Peyer's patch (tissue), 4 donors: Measurements from ENCODE around the gene TMEM45A. TPM values are rescaled to one million over a fixed set of nuclear protein-coding genes. Genes with fewer than 3 reads are reported as not detected.
"Not testable (repeated sequence)": the region's sequence is repeated elsewhere in the genome, so short reads cannot be mapped to it uniquely, and the experiment has no call there.

ENCODE experiments used
- DNase-seq, 3 donors: peaks; one replicate each; pipeline ENCODE4 v3.0.0-alpha.2; 2017 to 2019
- H3K27ac ChIP-seq, 4 donors: fragments of 200-600 bp; sonication (generic); one replicate each; pipeline ENCODE4 v1.5.1; 2016 to 2019
- H3K27me3 ChIP-seq, 2 donors: fragments of 200-600 bp; sonication (generic); one replicate each; pipeline ENCODE4 v1.5.1; 2019
- H3K36me3 ChIP-seq, 3 donors: fragments of 200-600 bp; sonication (generic); one replicate each; pipeline ENCODE4 v1.5.1; 2016 to 2019
- H3K4me1 ChIP-seq, 4 donors: fragments of 200-600 bp; sonication (generic); one replicate each; pipeline ENCODE4 v1.5.1; 2016 to 2019
- H3K4me3 ChIP-seq, 4 donors: fragments of 200-600 bp; sonication (generic); 1 replicate in 3 of 4; 2 replicates in 1 of 4; pipeline ENCODE4 v1.5.1; 2016 to 2019; ENCODE audit warnings: mild to moderate bottlenecking in 1 of 4
- H3K9me3 ChIP-seq, 4 donors: fragments of 200-600 bp; sonication (generic); one replicate each; pipeline ENCODE4 v1.5.1; 2016 to 2019; ENCODE audit warnings: mild to moderate bottlenecking in 1 of 4
- CTCF ChIP-seq, 6 experiments: fragments of 450-650 bp in 4 of 6; fragments of 200-600 bp in 2 of 6; sonication (generic) in 1 of 6; IDR thresholded peaks; one replicate each; pipeline ENCODE4 v1.5.1; 2017 to 2019; ENCODE audit warnings: antibody characterized with exemption in 6 of 6, mild to moderate bottlenecking in 3 of 6, moderate library complexity in 1 of 6
- POLR2A ChIP-seq, 2 donors: fragments of 450-650 bp; IDR thresholded peaks; one replicate each; pipeline ENCODE4 v1.5.1; 2017; ENCODE audit warnings: antibody characterized with exemption in 2 of 2, mild to moderate bottlenecking in 2 of 2, moderate library complexity in 2 of 2
- total RNA-seq, 4 donors: library from RNA; depleted of rRNA; stranded (reverse); fragments of >200 nt; gene quantifications; one replicate each; pipeline ENCODE4 v1.1.0, GENCODE V29; 2016

Gene TMEM45A
- 1 to 10 TPM in 2 of 4 donors, under 1 TPM in 1, not detected in 1; 0.66 to 5.3 (median 4.7) TPM for total RNA-seq

- Histone ChIP-seq H3K4me3 (peak within 1 kb of the TSS; percentile 44 to 60 (median 52)), H3K9me3 (no peaks in the 10 kb centered on the region), H3K4me1 (no peaks in the 10 kb centered on the region), H3K36me3 (no peaks in the 10 kb centered on the region), H3K27me3 (no peaks in the 10 kb centered on the region), H3K27ac (peak within 1 kb of the TSS; percentile 38 to 76 (median 57))
- peak; percentile 86 to 97 (median 96) for DNase-seq
- TF ChIP-seq CTCF (IDR thresholded peaks at IDR 0.05) = peak in 1 of 6 experiments; percentile 34
- peak; percentile 17 to 37 for TF ChIP-seq POLR2A (IDR thresholded peaks at IDR 0.05)
These were observed at the start of gene TMEM45A for GRCh38 chr3:100492059-100493006. TSS of gene TMEM45A (plus strand) at chr3:100492619. CDS start at chr3:100555212, 62,593 bp downstream.

GRCh38 chr3:100443690-100444089 lies 48.7 kb upstream of the TMEM45A start:
- DNase-seq = no peak
- H3K4me1 ChIP-seq = no peaks in the 10 kb centered on the region
- H3K36me3 ChIP-seq = no peaks in the 10 kb centered on the region
- H3K4me3 ChIP-seq = no peak overlapping the region
- H3K9me3 ChIP-seq = no peaks in the 10 kb centered on the region
- H3K27me3 ChIP-seq = no peaks in the 10 kb centered on the region
- no peak overlapping the region for H3K27ac ChIP-seq
- no peak for TF ChIP-seq CTCF (IDR thresholded peaks at IDR 0.05)

- H3K27me3 ChIP-seq, H3K9me3 ChIP-seq, H3K4me3 ChIP-seq, H3K4me1 ChIP-seq, DNase-seq, H3K27ac ChIP-seq, H3K36me3 ChIP-seq: not testable (repeated sequence)
These were observed 45.4 kb upstream of the TMEM45A start for GRCh38 chr3:100447067-100447466.

GRCh38 chr3:100448079-100448478 lies 44.3 kb upstream of the TMEM45A start:
- H3K27me3 ChIP-seq = no peaks in the 10 kb centered on the region

GRCh38 chr3:100449214-100449613 lies 43.2 kb upstream of the TMEM45A start:
- Histone ChIP-seq H3K9me3 (no peaks in the 10 kb centered on the region), H3K4me1 (no peaks in the 10 kb centered on the region), H3K27me3 (no peaks in the 10 kb centered on the region), H3K36me3 (no peaks in the 10 kb centered on the region), H3K4me3 (no peak overlapping the region), H3K27ac (no peak overlapping the region)
- no peak for DNase-seq
- TF ChIP-seq CTCF (IDR thresholded peaks at IDR 0.05) (no peak), POLR2A (IDR thresholded peaks at IDR 0.05) (no peak)

More at GRCh38 chr3:100448079-100448478, 44.3 kb upstream of the TMEM45A start:
- Histone ChIP-seq H3K36me3 (no peaks in the 10 kb centered on the region), H3K27ac (no peak overlapping the region), H3K4me3 (no peak overlapping the region), H3K9me3 (no peaks in the 10 kb centered on the region), H3K4me1 (no peaks in the 10 kb centered on the region)
- DNase-seq = no peak
- TF ChIP-seq CTCF (IDR thresholded peaks at IDR 0.05) = no peak
- TF ChIP-seq POLR2A (IDR thresholded peaks at IDR 0.05) = no peak

GRCh38 chr3:100454677-100455076 lies 37.7 kb upstream of the TMEM45A start:
- no peak overlapping the region for H3K27ac ChIP-seq
- H3K4me3 ChIP-seq = no peak overlapping the region
- no peaks in the 10 kb centered on the region for H3K36me3 ChIP-seq
- no peaks in the 10 kb centered on the region for H3K4me1 ChIP-seq
- no peaks in the 10 kb centered on the region for H3K27me3 ChIP-seq
- no peak for DNase-seq
- H3K9me3 ChIP-seq = no peaks in the 10 kb centered on the region
- TF ChIP-seq CTCF (IDR thresholded peaks at IDR 0.05) (no peak), POLR2A (IDR thresholded peaks at IDR 0.05) (no peak)
